ENCODE results near the gene CTSE. TPM values are rescaled to one million over a fixed set of nuclear protein-coding genes. Genes with fewer than 3 reads are reported as not detected.

CTSE gene
- total and polyA plus RNA-seq, 2 of the 13 experiments (the other 11 are each of a cell fraction or from before 2014, with no cell fraction given), result 0.50 to 0.69 TPM

DNA sequence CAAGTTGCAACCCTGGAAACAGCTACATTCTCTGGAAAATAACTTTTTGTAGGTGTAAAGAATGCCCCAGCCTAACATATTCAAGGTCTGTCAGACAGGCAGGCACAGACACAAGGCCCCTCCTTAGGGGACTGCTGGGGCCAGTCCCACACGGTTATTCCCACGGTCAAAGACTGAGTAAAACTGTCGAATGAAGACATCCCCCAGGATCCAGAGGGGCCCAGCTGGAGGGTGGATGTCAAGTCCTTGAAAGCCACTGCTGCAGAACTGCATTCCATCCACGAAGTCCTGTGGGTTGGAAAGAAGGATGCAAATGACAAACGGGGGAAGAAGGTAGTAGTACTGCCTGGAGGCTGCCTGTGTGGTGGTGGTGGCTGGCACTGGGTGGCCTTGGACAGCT lies 13.6 kb downstream of the CTSE start (continued):
- TF ChIP-seq, protein P1, sequence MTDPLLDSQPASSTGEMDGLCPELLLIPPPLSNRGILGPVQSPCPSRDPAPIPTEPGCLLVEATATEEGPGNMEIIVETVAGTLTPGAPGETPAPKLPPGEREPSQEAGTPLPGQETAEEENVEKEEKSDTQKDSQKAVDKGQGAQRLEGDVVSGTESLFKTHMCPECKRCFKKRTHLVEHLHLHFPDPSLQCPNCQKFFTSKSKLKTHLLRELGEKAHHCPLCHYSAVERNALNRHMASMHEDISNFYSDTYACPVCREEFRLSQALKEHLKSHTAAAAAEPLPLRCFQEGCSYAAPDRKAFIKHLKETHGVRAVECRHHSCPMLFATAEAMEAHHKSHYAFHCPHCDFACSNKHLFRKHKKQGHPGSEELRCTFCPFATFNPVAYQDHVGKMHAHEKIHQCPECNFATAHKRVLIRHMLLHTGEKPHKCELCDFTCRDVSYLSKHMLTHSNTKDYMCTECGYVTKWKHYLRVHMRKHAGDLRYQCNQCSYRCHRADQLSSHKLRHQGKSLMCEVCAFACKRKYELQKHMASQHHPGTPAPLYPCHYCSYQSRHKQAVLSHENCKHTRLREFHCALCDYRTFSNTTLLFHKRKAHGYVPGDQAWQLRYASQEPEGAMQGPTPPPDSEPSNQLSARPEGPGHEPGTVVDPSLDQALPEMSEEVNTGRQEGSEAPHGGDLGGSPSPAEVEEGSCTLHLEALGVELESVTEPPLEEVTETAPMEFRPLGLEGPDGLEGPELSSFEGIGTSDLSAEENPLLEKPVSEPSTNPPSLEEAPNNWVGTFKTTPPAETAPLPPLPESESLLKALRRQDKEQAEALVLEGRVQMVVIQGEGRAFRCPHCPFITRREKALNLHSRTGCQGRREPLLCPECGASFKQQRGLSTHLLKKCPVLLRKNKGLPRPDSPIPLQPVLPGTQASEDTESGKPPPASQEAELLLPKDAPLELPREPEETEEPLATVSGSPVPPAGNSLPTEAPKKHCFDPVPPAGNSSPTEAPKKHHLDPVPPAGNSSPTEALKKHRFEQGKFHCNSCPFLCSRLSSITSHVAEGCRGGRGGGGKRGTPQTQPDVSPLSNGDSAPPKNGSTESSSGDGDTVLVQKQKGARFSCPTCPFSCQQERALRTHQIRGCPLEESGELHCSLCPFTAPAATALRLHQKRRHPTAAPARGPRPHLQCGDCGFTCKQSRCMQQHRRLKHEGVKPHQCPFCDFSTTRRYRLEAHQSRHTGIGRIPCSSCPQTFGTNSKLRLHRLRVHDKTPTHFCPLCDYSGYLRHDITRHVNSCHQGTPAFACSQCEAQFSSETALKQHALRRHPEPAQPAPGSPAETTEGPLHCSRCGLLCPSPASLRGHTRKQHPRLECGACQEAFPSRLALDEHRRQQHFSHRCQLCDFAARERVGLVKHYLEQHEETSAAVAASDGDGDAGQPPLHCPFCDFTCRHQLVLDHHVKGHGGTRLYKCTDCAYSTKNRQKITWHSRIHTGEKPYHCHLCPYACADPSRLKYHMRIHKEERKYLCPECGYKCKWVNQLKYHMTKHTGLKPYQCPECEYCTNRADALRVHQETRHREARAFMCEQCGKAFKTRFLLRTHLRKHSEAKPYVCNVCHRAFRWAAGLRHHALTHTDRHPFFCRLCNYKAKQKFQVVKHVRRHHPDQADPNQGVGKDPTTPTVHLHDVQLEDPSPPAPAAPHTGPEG (CRISPR knock-in tag; IDR thresholded peaks at IDR 0.05), result no peak
- no peak for TF ChIP-seq GTF2F1 (IDR thresholded peaks at IDR 0.05; ENCODE audit: low read length)
- TF ChIP-seq ZKSCAN8 (CRISPR knock-in tag; IDR thresholded peaks at IDR 0.05; ENCODE audit: borderline replicate concordance), result no peak
- TF ChIP-seq JUNB (CRISPR knock-in tag; IDR thresholded peaks at IDR 0.05; ENCODE audit: borderline replicate concordance), result no peak
- TF ChIP-seq ZNF543 (CRISPR knock-in tag; IDR thresholded peaks at IDR 0.05), result no peak
- TF ChIP-seq, protein P2, sequence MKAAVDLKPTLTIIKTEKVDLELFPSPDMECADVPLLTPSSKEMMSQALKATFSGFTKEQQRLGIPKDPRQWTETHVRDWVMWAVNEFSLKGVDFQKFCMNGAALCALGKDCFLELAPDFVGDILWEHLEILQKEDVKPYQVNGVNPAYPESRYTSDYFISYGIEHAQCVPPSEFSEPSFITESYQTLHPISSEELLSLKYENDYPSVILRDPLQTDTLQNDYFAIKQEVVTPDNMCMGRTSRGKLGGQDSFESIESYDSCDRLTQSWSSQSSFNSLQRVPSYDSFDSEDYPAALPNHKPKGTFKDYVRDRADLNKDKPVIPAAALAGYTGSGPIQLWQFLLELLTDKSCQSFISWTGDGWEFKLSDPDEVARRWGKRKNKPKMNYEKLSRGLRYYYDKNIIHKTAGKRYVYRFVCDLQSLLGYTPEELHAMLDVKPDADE (CRISPR knock-in tag; IDR thresholded peaks at IDR 0.05), result no peak
- TF ChIP-seq U2AF2 (IDR thresholded peaks at IDR 0.05; ENCODE audit: low read depth, low read length), result no peak

All from HepG2 (cell line).